HUDEP-2 (cell line): ENCODE data around the gene CAPZB.
A peak's percentile ranks its signal among the peaks of the same experiment; 100 is the strongest.

Experiments used
- DNase-seq, 76 experiments: peaks; one replicate each; lab custom pipeline; 2025; ENCODE audit not compliant: unreplicated experiment in 76 of 76; lab: John Stamatoyannopoulos, UW

CAPZB gene

GRCh38 chr1:19450811-19451515 is 34.4 kb downstream of the CAPZB start:
- DNase-seq, result peak in 1 of 76 experiments; percentile 18

GRCh38 chr1:19449454-19450228 is 35.7 kb downstream of the CAPZB start:
- DNase-seq, result no peak

GRCh38 chr1:19448491-19449439 is 36.6 kb downstream of the CAPZB start:
- no peak for DNase-seq

- no peak for DNase-seq
Observed at GRCh38 chr1:19447550-19447949, 37.8 kb downstream of the CAPZB start.

- no peak for DNase-seq
Observed at GRCh38 chr1:19445417-19446342, 39.7 kb downstream of the CAPZB start.

- DNase-seq, result no peak
Observed at GRCh38 chr1:19444296-19445021, 40.9 kb downstream of the CAPZB start.

GRCh38 chr1:19443326-19443725 is 42.0 kb downstream of the CAPZB start:
- no peak for DNase-seq

GRCh38 chr1:19442154-19443096 is 42.9 kb downstream of the CAPZB start:
- no peak for DNase-seq

GRCh38 chr1:19441048-19441780 is 44.1 kb downstream of the CAPZB start:
- no peak for DNase-seq

GRCh38 chr1:19439464-19440171 is 45.7 kb downstream of the CAPZB start:
- peak in 9 of 76 experiments; percentile 4 to 40 (median 13) for DNase-seq

GRCh38 chr1:19438516-19439195 is 46.7 kb downstream of the CAPZB start:
- no peak for DNase-seq

- DNase-seq, result no peak
Observed at GRCh38 chr1:19437891-19438294, 47.4 kb downstream of the CAPZB start.

- peak in 1 of 76 experiments; percentile 8 for DNase-seq
Observed at GRCh38 chr1:19436716-19437476, 48.4 kb downstream of the CAPZB start.

- DNase-seq, result no peak
Observed at GRCh38 chr1:19435851-19436455, 49.4 kb downstream of the CAPZB start.

GRCh38 chr1:19435181-19435580 is 50.2 kb downstream of the CAPZB start:
- DNase-seq, result no peak
